HepG2 (cell line): ENCODE measurements around the gene TMEM120A. TPM values are rescaled to one million over a fixed set of nuclear protein-coding genes. Genes with fewer than 3 reads are reported as not detected.

Experiments used
- ATAC-seq: fragments of 200-7000 bp; cut with Tn5 transposase; 3 replicates; pipeline ENCODE4 v1.9.1; 2020; ENCODE audit warnings: mild to moderate bottlenecking, moderate library complexity
- BruUV-seq: library from RNA; stranded (reverse); fragments of 400-500 nt; replicated peaks from 2 replicates; lab custom pipeline; 2021; lab: Mats Ljungman, UMichigan
- CTCF ChIA-PET: fragments of 300-600 bp; formaldehyde crosslinking; extraction: SDS; loops from one replicate; lab custom pipeline; 2021; ENCODE audit warnings: low total read pairs, inconsistent platforms, low intra/inter-chr PET ratio; lab: Yijun Ruan, JAX
- POLR2A ChIA-PET: fragments of 350-600 bp; sonication (Branson Sonifier 250); formaldehyde crosslinking; loops from one replicate; lab custom pipeline; 2020; ENCODE audit warnings: antibody characterized with exemption, inconsistent platforms; lab: Yijun Ruan, JAX
- DNase-seq: peaks from one replicate; pipeline ENCODE4 v3.0.0-alpha.2; 2015; ENCODE audit warnings: low spot score
- FAIRE-seq: peaks from 3 replicates; lab custom pipeline; 2011; peaks lifted over from hg19 to GRCh38; lab: Jason Lieb, UNC
- H2AFZ ChIP-seq: one replicate; pipeline ENCODE4 v1.6.1; 2011; ENCODE audit warnings: low read length, inconsistent platforms
- H3K27ac ChIP-seq: fragments of 300-600 bp; 3 replicates; pipeline ENCODE4 v1.8.0; 2011; ENCODE audit warnings: mixed run types, mild to moderate bottlenecking, mixed read lengths, low read length, inconsistent platforms; ENCODE audit not compliant: insufficient read depth; ENCODE audit errors: extremely low read length
- H3K27me3 ChIP-seq, 2 experiments: fragments of 200-600 bp in 1 of 2; 2 replicates in 1 of 2; 3 replicates in 1 of 2; pipeline versions ENCODE4 v1.6.0 to v1.8.0; 2011; ENCODE audit warnings: low read length in 2 of 2, mild to moderate bottlenecking in 2 of 2, moderate library complexity in 2 of 2, inconsistent platforms in 1 of 2; ENCODE audit not compliant: insufficient read depth in 2 of 2, control insufficient read depth in 1 of 2
- H3K36me3 ChIP-seq, 2 experiments: fragments of 200-600 bp in 1 of 2; replicated peaks in 1 of 2; 2 replicates in 1 of 2; 3 replicates in 1 of 2; pipeline versions ENCODE4 v1.5.1 to v1.8.0; 2011; ENCODE audit warnings: low read length in 2 of 2, inconsistent platforms in 1 of 2; ENCODE audit not compliant: insufficient read depth in 2 of 2, control insufficient read depth in 1 of 2
- H3K4me1 ChIP-seq: 2 replicates; pipeline ENCODE4 v1.5.1; 2012; ENCODE audit warnings: low read length, inconsistent platforms; ENCODE audit not compliant: insufficient read depth
- H3K4me2 ChIP-seq: 2 replicates; pipeline ENCODE4 v1.6.0; 2011; ENCODE audit warnings: low read depth, low read length, inconsistent platforms
- H3K4me3 ChIP-seq, 3 experiments: fragments of 200-600 bp in 1 of 3; sonication (generic), shearing (Covaris generic) in 1 of 3; replicated peaks in 1 of 3; 2 replicates each; pipeline ENCODE4 v1.5.1; 2011 to 2016; ENCODE audit warnings: low read length in 3 of 3, inconsistent platforms in 2 of 3, low read depth in 2 of 3, mild to moderate bottlenecking in 2 of 3, control low read depth in 1 of 3, mixed read lengths in 1 of 3; ENCODE audit not compliant: insufficient read depth in 1 of 3
- H3K79me2 ChIP-seq: one replicate; pipeline ENCODE4 v1.6.1; 2011; ENCODE audit warnings: low read length, inconsistent platforms; ENCODE audit not compliant: insufficient read depth
- H3K9ac ChIP-seq: 2 replicates; pipeline ENCODE4 v1.6.0; 2011; ENCODE audit warnings: mild to moderate bottlenecking, low read depth, low read length, inconsistent platforms; ENCODE audit not compliant: insufficient read depth
- H3K9me3 ChIP-seq: 2 replicates; pipeline ENCODE4 v1.5.1; 2012; ENCODE audit warnings: mild to moderate bottlenecking, low read length
- H4K20me1 ChIP-seq: 2 replicates; pipeline ENCODE4 v1.6.0; 2011; ENCODE audit warnings: inconsistent platforms, mild to moderate bottlenecking, low read length, moderate library complexity; ENCODE audit not compliant: insufficient read depth
- AGO1 ChIP-seq: fragments of 200-400 bp; formaldehyde crosslinking; IDR thresholded peaks from 2 replicates; pipeline ENCODE4 v1.6.1; 2017; ENCODE audit warnings: mild to moderate bottlenecking, low read depth, low read length, moderate library complexity; ENCODE audit not compliant: poor library complexity, severe bottlenecking
- AGO2 ChIP-seq: fragments of 200-400 bp; formaldehyde crosslinking; optimal IDR thresholded peaks from 2 replicates; pipeline ENCODE3; 2017; ENCODE audit warnings: mild to moderate bottlenecking, low read depth, low read length, moderate library complexity
- CAMTA2 ChIP-seq: sonication (generic); formaldehyde crosslinking; IDR thresholded peaks from 2 replicates; pipeline ENCODE4 v1.4.0; 2020; ENCODE audit warnings: mild to moderate bottlenecking, missing genetic modification reagents, borderline replicate concordance
- HNRNPL ChIP-seq: fragments of 200-400 bp; formaldehyde crosslinking; IDR thresholded peaks from 2 replicates; pipeline ENCODE4 v1.6.1; 2017; ENCODE audit warnings: mild to moderate bottlenecking, low read depth, low read length
- HNRNPLL ChIP-seq: fragments of 200-400 bp; formaldehyde crosslinking; IDR thresholded peaks from 2 replicates; pipeline ENCODE4 v1.6.1; 2017; ENCODE audit warnings: mild to moderate bottlenecking, low read depth, low read length; ENCODE audit not compliant: poor library complexity, severe bottlenecking
- LCORL ChIP-seq, 2 experiments: fragments of 450-650 bp in 1 of 2; sonication (generic) in 1 of 2; formaldehyde crosslinking in 1 of 2; IDR thresholded peaks; 2 replicates each; pipeline versions ENCODE4 v1.5.0 to v1.6.1; 2017 to 2020; ENCODE audit warnings: antibody characterized with exemption in 1 of 2, missing genetic modification reagents in 1 of 2
- PITX1 ChIP-seq: sonication (generic); formaldehyde crosslinking; IDR thresholded peaks from 2 replicates; pipeline ENCODE4 v1.5.1; 2020; ENCODE audit warnings: mild to moderate bottlenecking, missing genetic modification reagents
- POLR2AphosphoS5 ChIP-seq: IDR thresholded peaks from 2 replicates; pipeline ENCODE4 v1.6.1; 2012; ENCODE audit warnings: low read depth, low read length
- RBM22 ChIP-seq: fragments of 200-400 bp; formaldehyde crosslinking; optimal IDR thresholded peaks from 2 replicates; pipeline ENCODE3; 2017; ENCODE audit warnings: mild to moderate bottlenecking, low read length, moderate library complexity
- WGBS: methylation state at CpG from one replicate; pipeline ENCODE4 v1.1.6; 2017; ENCODE audit warnings: low lambda C conversion rate; 5-methylcytosine and 5-hydroxymethylcytosine counted together
- in situ Hi-C: cut with HindIII; loops from 2 replicates; pipeline ENCODE4 v1.10.0; 2017; ENCODE audit warnings: low pct_unique_long_range_greater_than_20kb; ENCODE audit not compliant: extremely low pct_ligation_motif_present
- intact Hi-C: fragments of 100-400 bp; cut with micrococcal nuclease; formaldehyde crosslinking; loops from one replicate; pipeline ENCODE4 v1.10.0; 2022; ENCODE audit not compliant: unreplicated experiment
- polyA plus RNA-seq, 8 experiments: library from polyadenylated mRNA; depleted of rRNA in 3 of 8; stranded (reverse) in 7 of 8; unstranded in 1 of 8; fragments of >200 nt; fragmentation: Illumina TruSeq in 4 of 8; extraction: Trizol in 4 of 8; gene quantifications; 2 replicates each; pipeline versions ENCODE4 v1.2.1 to v1.2.3, GENCODE V29; 2011 to 2016; ENCODE audit warnings: low read depth in 4 of 8, missing spikeins in 1 of 8, mixed read lengths in 1 of 8; ENCODE audit not compliant: insufficient read depth in 1 of 8
- total RNA-seq, 5 experiments: library from RNA; depleted of rRNA; stranded (reverse); fragments of >200 nt; fragmentation: Illumina TruSeq; extraction: Trizol; gene quantifications; 2 replicates each; pipeline ENCODE4 v1.2.3, GENCODE V29; 2016; ENCODE audit warnings: low read depth in 1 of 5
- TF ChIP-seq, protein P1 (sequence below): sonication (generic); formaldehyde crosslinking; IDR thresholded peaks from 2 replicates; pipeline ENCODE4 v1.4.0; 2020; ENCODE audit warnings: mild to moderate bottlenecking, missing genetic modification reagents

The TMEM120A gene
- total and polyA plus RNA-seq, 2 of the 13 experiments (the other 11 are each of a cell fraction or from before 2014, with no cell fraction given) = 40.3 to 102 TPM

DNA sequence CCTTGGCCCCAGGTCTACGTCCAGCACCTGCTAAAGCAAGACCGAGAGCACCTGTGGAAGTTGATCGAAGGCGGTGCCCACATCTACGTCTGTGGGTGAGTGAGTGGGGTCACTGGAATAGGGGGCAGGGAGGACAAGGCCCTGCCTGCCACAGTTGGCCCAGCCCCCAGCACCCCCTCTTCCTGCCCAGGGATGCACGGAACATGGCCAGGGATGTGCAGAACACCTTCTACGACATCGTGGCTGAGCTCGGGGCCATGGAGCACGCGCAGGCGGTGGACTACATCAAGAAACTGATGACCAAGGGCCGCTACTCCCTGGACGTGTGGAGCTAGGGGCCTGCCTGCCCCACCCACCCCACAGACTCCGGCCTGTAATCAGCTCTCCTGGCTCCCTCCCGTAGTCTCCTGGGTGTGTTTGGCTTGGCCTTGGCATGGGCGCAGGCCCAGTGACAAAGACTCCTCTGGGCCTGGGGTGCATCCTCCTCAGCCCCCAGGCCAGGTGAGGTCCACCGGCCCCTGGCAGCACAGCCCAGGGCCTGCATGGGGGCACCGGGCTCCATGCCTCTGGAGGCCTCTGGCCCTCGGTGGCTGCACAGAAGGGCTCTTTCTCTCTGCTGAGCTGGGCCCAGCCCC lies 8.1 kb downstream of the TMEM120A start:
- no peak overlapping the region for H3K4me3 ChIP-seq
- in situ Hi-C loops (no loop called here), intact Hi-C loops (no loop called here)
- ChIA-PET CTCF (no interaction called here), POLR2A (interaction anchor here (1.5 kb wide), 1 partner anchor 70 kb away, joined by 3 read pairs; no protein-coding TSS in a partner anchor)
- H3K9ac ChIP-seq = no peak overlapping the region
- FAIRE-seq = no peak
- peak; percentile 66 for TF ChIP-seq AGO1
- peak; percentile 34 for TF ChIP-seq RBM22
- peak; percentile 77 for TF ChIP-seq AGO2
- no peak for TF ChIP-seq LCORL (IDR thresholded peaks at IDR 0.05)
- TF ChIP-seq LCORL (CRISPR knock-in tag; IDR thresholded peaks at IDR 0.05) = no peak
- 0 out of 2 replicates have a peak, but pooled peaks have one; percentile 16 for TF ChIP-seq CAMTA2 (CRISPR knock-in tag)
- TF ChIP-seq HNRNPL = peak; percentile 20; the same call in 1 of the 2 replicates
- TF ChIP-seq, protein P1, sequence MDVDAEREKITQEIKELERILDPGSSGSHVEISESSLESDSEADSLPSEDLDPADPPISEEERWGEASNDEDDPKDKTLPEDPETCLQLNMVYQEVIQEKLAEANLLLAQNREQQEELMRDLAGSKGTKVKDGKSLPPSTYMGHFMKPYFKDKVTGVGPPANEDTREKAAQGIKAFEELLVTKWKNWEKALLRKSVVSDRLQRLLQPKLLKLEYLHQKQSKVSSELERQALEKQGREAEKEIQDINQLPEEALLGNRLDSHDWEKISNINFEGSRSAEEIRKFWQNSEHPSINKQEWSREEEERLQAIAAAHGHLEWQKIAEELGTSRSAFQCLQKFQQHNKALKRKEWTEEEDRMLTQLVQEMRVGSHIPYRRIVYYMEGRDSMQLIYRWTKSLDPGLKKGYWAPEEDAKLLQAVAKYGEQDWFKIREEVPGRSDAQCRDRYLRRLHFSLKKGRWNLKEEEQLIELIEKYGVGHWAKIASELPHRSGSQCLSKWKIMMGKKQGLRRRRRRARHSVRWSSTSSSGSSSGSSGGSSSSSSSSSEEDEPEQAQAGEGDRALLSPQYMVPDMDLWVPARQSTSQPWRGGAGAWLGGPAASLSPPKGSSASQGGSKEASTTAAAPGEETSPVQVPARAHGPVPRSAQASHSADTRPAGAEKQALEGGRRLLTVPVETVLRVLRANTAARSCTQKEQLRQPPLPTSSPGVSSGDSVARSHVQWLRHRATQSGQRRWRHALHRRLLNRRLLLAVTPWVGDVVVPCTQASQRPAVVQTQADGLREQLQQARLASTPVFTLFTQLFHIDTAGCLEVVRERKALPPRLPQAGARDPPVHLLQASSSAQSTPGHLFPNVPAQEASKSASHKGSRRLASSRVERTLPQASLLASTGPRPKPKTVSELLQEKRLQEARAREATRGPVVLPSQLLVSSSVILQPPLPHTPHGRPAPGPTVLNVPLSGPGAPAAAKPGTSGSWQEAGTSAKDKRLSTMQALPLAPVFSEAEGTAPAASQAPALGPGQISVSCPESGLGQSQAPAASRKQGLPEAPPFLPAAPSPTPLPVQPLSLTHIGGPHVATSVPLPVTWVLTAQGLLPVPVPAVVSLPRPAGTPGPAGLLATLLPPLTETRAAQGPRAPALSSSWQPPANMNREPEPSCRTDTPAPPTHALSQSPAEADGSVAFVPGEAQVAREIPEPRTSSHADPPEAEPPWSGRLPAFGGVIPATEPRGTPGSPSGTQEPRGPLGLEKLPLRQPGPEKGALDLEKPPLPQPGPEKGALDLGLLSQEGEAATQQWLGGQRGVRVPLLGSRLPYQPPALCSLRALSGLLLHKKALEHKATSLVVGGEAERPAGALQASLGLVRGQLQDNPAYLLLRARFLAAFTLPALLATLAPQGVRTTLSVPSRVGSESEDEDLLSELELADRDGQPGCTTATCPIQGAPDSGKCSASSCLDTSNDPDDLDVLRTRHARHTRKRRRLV (CRISPR knock-in tag) = no peak
- TF ChIP-seq POLR2AphosphoS5 = 0 out of 2 replicates have a peak, but pooled peaks have one; percentile 18
- TF ChIP-seq PITX1 (CRISPR knock-in tag) = 0 out of 2 replicates have a peak, but pooled peaks have one; percentile 20
- TF ChIP-seq HNRNPLL = peak; percentile 21
- H3K9me3 ChIP-seq = no peaks in the 10 kb centered on the region
- no peak for DNase-seq
- peak; percentile 2; the same call in 2 of the 3 replicates for ATAC-seq
- H3K79me2 ChIP-seq = no peaks in the 10 kb centered on the region
- no peak overlapping the region for H3K4me2 ChIP-seq
- peaks cover 38 to 66% of the 10 kb centered on the region in 2 experiments for H3K36me3 ChIP-seq
- H3K4me1 ChIP-seq = peaks cover 12% of the 10 kb centered on the region
- H2AFZ ChIP-seq = no peak overlapping the region
- 98% methylated on average over 10 of the region's 20 CpGs for WGBS
- H3K27me3 ChIP-seq = no peaks in the 10 kb centered on the region
- BruUV-seq = TSS peak; percentile 69
- peaks cover 4% of the 10 kb centered on the region; the same call in 1 of the 2 replicates for H4K20me1 ChIP-seq
- peak overlapping the region; percentile 43 for H3K27ac ChIP-seq
